GM15510 (cell line): ENCODE data around the gene CALY.
A peak's percentile ranks its signal among the peaks of the same experiment; 100 is the strongest.

Source experiments
- POLR2A ChIP-seq: IDR thresholded peaks from 3 replicates; pipeline ENCODE4 v1.6.1; 2011; ENCODE audit warnings: borderline replicate concordance; ENCODE audit not compliant: insufficient read length; ENCODE audit errors: extremely low read depth

CALY gene

DNA sequence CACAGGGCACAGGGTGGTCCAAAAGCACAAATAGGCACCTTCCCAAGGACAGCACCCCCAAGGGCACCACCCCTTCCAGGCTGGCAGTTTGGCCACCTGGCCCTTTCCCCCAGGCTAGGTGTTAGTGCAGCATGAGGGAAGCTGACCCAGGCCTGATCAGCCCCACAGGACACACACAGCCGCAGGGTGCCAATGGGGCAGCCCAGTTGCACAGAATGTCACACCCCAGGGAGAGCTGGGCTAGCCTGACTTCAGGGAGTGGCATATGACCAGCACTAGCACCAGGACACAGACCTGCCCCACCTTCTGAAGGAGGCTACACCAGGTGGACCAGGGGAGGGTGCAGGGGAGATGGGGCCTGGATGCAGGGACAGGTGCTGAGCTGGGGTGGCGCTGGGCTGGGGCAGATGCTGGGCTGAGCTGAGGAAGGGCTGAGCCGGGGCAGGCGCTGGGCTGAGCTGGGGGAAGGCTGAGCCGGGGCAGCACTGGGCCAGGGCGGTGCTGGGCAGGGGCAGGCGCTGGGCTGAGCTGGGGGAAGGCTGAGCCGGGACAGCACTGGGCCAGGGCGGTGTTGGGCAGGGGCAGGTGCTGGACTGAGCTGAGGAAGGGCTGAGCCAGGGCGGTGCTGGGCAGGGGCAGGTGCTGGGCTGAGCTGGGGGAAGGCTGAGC, 56.2 kb downstream of the CALY start:
- no peak for TF ChIP-seq POLR2A

DNA sequence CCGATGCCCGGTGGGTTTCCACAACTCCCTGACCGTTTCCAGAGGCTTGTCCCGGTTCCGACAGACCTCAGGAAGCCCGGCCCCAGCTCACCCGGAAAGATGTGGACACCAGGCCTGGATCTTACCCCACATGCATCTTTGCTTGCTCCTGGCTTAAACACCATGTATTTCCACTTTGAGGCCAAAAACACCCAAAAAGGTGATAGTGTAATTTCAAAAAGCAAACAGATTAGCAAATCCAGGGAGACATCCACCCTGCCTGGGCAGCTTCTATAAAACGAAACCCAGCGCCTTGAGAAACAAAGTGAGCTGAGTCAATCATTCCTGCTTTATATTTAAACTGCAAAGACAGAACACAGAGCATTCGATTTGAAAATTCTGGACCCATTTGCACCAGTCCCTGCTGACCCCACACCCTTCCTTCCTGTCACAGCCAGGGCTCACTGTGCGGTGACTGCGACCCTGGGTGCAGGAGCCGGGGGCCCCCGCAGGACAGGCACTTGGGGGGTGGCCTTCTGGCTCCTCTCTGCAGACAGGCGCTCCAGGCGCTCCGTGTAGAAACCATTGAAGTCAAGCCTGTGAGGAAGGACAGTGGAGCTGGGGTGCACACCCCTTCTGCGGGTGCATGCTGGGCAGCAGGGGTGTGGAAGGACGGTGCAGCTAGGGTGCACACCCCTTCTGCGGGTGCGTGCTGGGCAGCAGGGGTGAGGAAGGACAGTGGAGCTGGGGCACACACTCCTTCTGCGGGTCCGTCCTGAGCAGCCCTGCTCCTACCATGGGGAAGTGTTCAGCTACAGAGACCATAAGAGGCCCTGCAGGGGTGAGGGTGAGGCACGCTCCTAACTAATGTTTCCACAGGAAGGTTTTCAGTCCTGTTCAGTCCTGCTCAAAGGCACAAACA, 57.1 kb downstream of the CALY start:
- no peak for TF ChIP-seq POLR2A

DNA sequence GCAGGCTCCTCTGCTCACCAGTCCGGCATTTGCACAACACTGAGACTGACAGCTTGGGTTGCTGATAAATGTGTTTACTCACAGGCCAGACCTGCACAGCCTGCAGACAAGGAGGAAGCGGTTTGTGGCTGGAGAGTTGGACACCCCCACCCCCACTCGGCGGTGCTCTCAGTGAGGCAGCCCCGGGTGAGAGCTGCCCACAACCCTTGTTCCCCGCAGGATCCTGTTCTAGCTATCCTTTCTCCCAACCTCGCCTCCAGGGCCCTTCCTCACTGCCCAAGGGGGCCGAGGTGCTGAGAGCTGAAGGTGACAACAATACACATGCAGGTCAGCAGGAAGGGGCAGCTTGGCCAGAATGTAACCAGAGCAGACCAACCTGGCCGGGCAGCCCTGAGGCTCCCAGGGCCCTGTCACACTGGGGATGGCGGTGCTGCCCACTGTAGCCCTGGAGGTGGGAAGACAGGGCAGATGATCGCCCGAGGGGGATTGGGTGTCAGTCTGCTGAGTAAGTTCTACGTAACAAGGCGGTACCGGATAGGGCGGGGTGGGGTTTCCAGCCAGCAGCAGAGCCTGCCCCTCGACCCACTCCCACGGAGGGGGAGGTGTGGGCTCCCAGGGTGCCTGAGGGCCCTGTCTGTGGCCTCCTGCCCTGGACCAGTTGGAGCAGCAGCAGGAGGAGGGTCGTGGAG, 58.0 kb downstream of the CALY start:
- TF ChIP-seq POLR2A: no peak

DNA sequence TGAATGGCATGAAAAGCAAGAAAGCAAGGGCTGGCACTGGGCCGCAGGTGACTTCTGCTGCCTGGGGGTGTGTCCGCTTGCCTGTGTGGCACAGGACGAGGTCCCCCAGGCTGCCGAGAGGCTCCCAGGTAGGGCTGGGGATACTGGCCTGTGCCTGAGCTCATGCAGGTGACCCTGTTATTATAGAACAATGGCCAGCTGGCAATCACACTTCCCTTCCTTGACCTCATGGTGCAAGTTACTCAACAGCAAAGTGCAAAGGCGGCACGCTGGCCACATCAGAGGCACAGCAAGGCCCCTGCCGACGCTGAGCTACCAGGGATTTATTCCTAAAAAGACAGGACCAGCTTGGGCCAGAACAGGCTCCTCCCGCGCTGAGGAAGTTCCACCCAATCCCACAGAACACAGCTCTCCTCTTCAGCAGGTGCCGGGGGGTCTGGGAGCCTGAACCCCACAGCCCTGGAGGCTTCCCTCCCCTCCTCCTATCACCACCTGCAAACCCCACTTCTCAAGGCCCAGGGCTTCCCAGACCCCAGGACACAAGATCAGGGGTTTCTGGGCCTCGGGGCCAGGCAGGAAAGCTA, 58.6 kb downstream of the CALY start:
- TF ChIP-seq POLR2A: no peak

DNA sequence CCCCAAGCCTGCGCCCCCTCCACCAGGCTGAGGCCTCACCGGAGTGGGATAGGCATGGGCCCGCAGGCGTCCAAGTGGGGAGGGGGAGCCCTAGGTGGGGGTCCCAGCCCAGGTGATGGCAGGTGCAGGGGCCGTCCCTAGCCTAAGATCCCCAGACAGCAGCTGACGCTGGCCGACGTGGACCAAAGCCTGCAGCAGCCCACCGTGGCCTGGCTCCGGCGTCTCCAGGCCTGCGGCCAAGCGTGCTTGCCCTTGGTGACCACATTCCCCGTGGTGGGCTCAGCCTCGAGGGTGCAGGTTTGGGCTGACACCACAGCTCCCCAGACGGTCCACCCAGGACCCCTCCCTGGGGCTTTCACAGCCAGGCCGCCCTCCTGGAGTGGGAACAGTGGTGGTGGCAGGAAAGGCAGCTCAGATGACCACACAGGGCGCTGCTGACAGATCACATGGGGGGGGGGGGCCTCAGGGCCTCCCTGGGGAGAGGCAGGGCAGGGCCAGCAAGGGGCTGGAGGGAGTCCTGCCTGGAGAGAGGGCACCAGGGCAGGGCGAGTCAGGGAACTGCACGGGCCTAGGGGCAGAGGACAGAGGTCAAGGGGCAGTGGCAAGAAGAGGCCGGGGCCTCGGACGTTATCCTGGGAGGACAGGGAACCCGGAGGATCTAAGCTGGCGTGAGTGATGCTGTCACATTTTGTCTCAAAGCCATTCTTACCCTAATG, 59.3 kb downstream of the CALY start:
- TF ChIP-seq POLR2A: no peak

DNA sequence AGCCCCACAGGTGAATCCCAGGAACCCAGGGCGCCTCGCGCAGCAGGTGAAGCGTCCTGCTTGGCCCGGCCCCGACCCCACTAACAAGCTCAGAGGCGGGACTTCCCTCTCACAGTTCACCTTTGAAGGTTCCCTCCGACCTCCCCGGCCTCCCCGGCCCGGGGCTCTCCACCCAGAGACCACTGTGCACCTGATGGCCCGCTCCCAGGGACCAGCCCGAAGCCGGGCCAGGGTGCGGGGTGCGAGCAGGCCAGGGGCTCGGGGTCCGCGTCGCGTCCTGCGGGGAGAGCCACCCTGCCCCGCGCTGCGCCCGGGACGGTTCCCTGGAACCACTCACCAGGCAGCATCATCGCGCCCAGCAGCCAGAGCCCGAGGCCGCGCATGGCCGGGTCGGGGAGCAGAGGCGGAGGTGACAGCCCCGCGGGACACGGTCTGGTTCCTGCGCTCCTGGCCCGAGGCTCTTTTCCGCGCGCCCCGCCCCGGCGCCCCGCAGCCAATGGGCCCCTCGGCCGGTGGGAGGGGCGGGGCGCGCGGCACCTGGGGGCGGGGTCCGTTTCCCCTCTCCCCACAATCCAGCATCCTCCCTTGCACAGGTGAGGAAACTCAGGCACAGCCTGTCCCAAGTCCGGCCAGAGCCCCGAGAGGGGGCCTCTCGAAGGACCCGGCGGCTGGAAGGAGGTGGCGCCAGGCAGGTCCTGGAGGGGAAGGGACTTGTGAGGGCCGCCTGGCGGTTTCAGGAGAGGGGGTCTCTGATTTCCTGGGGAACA, 60.1 kb downstream of the CALY start, which contains the start of gene ADAM8:
ADAM8 (minus strand) TSS at position 434 of the 767 bp plus-strand sequence; CDS start at position 383, 51 bp downstream.
- TF ChIP-seq POLR2A: peak; percentile 78

DNA sequence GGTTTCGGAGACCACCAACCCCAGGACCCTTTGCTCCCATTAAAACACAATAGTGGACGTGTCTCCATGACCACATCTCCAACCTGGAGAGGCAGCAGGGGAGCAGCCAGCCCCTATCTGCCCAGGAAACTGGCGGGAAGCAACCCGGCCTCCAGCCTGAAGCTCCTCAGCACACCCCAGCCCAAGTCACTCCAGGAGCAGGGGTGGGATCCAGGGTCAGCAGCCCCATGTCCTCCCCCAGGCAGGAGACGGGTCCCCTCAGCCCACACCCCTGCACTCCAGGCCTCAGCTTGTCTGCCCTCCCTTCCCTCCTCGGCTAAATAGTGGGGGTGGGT, 60.6 kb downstream of the CALY start:
- peak; percentile 13 for TF ChIP-seq POLR2A

DNA sequence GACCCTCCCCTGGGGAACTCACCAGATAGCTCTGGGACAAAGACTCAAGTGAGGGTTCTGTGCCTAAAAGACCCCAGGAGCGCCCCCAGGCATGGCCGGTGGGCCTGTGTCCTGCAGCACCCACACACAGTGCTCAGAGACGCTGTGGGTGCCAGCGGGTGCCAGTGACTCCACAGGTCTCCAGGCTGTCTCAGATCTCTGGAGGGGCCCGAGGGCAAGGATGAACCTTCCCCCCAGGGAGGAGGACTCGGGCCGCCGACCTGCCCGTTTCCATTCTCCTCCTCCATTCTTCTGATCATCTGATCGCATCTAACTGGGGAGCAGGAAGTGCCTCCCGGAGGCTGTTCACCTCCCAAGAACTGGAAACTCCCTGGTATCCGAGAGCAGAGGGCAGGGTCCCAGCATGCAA, 61.0 kb downstream of the CALY start:
- peak; percentile 30 for TF ChIP-seq POLR2A

DNA sequence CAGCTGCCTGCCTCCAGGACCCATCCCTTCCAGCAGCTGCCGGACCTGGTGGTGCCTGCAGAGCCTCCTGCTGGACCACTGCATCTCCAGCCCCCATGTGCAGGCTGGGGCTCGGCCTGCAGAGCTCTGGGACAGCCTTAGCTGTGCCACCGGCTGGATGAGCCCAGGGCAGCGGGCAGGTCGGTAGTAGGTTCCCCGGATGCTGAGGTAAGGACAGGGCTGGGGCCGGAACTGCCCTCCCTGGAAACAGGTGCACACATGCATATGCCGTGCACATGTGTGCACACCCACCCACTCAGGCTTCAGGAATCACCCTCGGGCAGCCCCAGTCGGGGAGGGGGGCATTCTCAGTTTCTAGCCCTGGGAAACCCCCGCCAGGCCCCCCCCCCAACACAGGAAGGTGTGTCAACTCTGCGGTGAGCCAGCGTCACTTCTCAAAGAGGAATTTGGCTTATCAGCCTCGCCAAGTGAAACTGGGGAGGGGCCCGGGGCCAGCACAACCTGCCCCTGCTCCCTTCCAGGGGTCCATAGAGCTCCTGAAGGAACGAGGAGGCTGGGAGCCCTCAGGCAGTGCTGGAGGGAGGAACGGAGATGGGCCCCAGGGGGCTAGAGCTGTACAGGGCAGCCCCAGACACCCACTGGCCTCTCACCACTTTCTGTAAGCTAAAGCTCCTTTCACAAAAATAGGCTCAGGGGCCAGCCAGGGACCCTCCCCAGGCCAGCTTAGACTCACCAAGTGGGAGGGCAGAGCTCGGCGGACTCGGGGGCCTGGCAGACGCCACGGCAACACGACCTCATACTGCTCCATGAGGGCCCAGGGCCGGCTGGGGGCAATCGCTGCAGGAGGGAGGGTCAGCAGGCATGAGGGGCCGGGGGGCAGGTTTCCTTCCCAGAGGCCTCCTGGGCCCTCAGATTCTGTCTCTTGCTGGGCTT, 61.7 kb downstream of the CALY start:
- TF ChIP-seq POLR2A: peak; percentile 41
